DOHH2 (cell line): ENCODE results near the gene MB.

Experiments
- H3F3A ChIP-seq: fragments of 200-600 bp; sonication (generic), shearing (Covaris generic); 2 replicates; pipeline ENCODE4 v1.6.0; 2016; ENCODE audit warnings: antibody characterized with exemption, mild to moderate bottlenecking; ENCODE audit not compliant: control insufficient read depth, insufficient read depth
- H3K27ac ChIP-seq: fragments of 200-600 bp; sonication (generic); 2 replicates; pipeline ENCODE4 v1.5.1; 2014; ENCODE audit warnings: low read depth, mild to moderate bottlenecking, low read length, moderate library complexity
- H3K27me3 ChIP-seq: fragments of 200-600 bp; sonication (generic); 2 replicates; pipeline ENCODE4 v1.6.1; 2014; ENCODE audit warnings: mild to moderate bottlenecking, low read length, mixed read lengths; ENCODE audit not compliant: control insufficient read depth
- H3K36me3 ChIP-seq: fragments of 200-600 bp; sonication (generic); 2 replicates; pipeline ENCODE4 v1.6.1; 2014; ENCODE audit warnings: mild to moderate bottlenecking, low read length, moderate library complexity, mixed read lengths; ENCODE audit not compliant: control insufficient read depth
- H3K4me1 ChIP-seq: fragments of 200-600 bp; sonication (generic); 2 replicates; pipeline ENCODE4 v1.6.1; 2014; ENCODE audit warnings: mild to moderate bottlenecking, low read length, mixed read lengths; ENCODE audit not compliant: control insufficient read depth
- H3K4me2 ChIP-seq: fragments of 200-600 bp; sonication (generic); 2 replicates; pipeline ENCODE4 v1.6.0; 2014; ENCODE audit warnings: mild to moderate bottlenecking, low read length, moderate library complexity
- H3K4me3 ChIP-seq: fragments of 200-600 bp; sonication (generic); 2 replicates; pipeline ENCODE4 v1.5.1; 2014; ENCODE audit warnings: mild to moderate bottlenecking, low read length, mixed read lengths
- H3K79me2 ChIP-seq: fragments of 200-600 bp; sonication (generic); 2 replicates; pipeline ENCODE4 v1.6.1; 2014; ENCODE audit warnings: mild to moderate bottlenecking, low read length, mixed read lengths; ENCODE audit not compliant: control insufficient read depth
- H3K9me2 ChIP-seq: fragments of 200-600 bp; sonication (generic); replicated peaks from 2 replicates; pipeline ENCODE4 v1.6.1; 2014; ENCODE audit warnings: mild to moderate bottlenecking, low read length, mixed read lengths; ENCODE audit not compliant: control insufficient read depth
- H3K9me3 ChIP-seq: fragments of 200-600 bp; sonication (generic); 2 replicates; pipeline ENCODE4 v1.6.1; 2014; ENCODE audit warnings: antibody characterized with exemption, low read length, mixed read lengths; ENCODE audit not compliant: control insufficient read depth, insufficient read depth
- H4K20me1 ChIP-seq: fragments of 200-600 bp; sonication (generic); 2 replicates; pipeline ENCODE4 v1.6.0; 2014; ENCODE audit warnings: low read depth, mild to moderate bottlenecking, antibody characterized with exemption, low read length, moderate library complexity; ENCODE audit not compliant: control insufficient read depth, insufficient read depth
- CTCF ChIP-seq: fragments of 200-600 bp; sonication (generic); IDR thresholded peaks from one replicate; pipeline ENCODE4 v1.5.1; 2014; ENCODE audit warnings: antibody characterized with exemption, mild to moderate bottlenecking, low read depth, low read length; ENCODE audit not compliant: poor library complexity, severe bottlenecking
- EZH2phosphoT487 ChIP-seq: fragments of 200-600 bp; sonication (generic); IDR thresholded peaks from 2 replicates; pipeline ENCODE4 v1.6.1; 2017; ENCODE audit warnings: borderline replicate concordance, mild to moderate bottlenecking, antibody characterized with exemption, low read length, moderate library complexity, mixed read lengths

Gene MB

GRCh38 chr22:35638001-35638400 lies 20.9 kb upstream of the MB start:
- Histone ChIP-seq H4K20me1 (no peaks in the 10 kb centered on the region), H3K9me3 (no peaks in the 10 kb centered on the region), H3K27ac (no peak overlapping the region), H3K79me2 (no peaks in the 10 kb centered on the region), H3K36me3 (no peaks in the 10 kb centered on the region), H3K4me2 (no peak overlapping the region), H3K4me3 (no peak overlapping the region), H3K27me3 (no peaks in the 10 kb centered on the region), H3F3A (no peaks in the 10 kb centered on the region), H3K9me2 (no peaks in the 10 kb centered on the region), H3K4me1 (peaks cover 26% of the 10 kb centered on the region)
- TF ChIP-seq EZH2phosphoT487 (no peak), CTCF (no peak)

- Histone ChIP-seq H3K27ac (no peak overlapping the region), H4K20me1 (no peaks in the 10 kb centered on the region), H3K9me2 (no peaks in the 10 kb centered on the region), H3K4me1 (peaks cover 32% of the 10 kb centered on the region), H3K9me3 (no peaks in the 10 kb centered on the region), H3K4me3 (no peak overlapping the region), H3K4me2 (no peak overlapping the region), H3K27me3 (no peaks in the 10 kb centered on the region), H3K79me2 (no peaks in the 10 kb centered on the region), H3F3A (no peaks in the 10 kb centered on the region), H3K36me3 (no peaks in the 10 kb centered on the region)
- no peak for TF ChIP-seq EZH2phosphoT487
- no peak for TF ChIP-seq CTCF
Measured at GRCh38 chr22:35637254-35637653, 20.1 kb upstream of the MB start.

- TF ChIP-seq EZH2phosphoT487 (no peak), CTCF (no peak)
- peak overlapping the region; percentile 67 for H3K4me3 ChIP-seq
Measured at GRCh38 chr22:35634943-35635540, 17.9 kb upstream of the MB start.

More at GRCh38 chr22:35634943-35635540, 17.9 kb upstream of the MB start:
- peaks cover 5% of the 10 kb centered on the region; the same call in 1 of the 2 replicates for H3F3A ChIP-seq
- no peaks in the 10 kb centered on the region for H3K9me3 ChIP-seq
- no peaks in the 10 kb centered on the region for H3K79me2 ChIP-seq
- H4K20me1 ChIP-seq: no peaks in the 10 kb centered on the region
- H3K4me2 ChIP-seq: peak overlapping the region; percentile 78
- H3K36me3 ChIP-seq: no peaks in the 10 kb centered on the region
- H3K9me2 ChIP-seq: no peaks in the 10 kb centered on the region
- H3K27ac ChIP-seq: peak overlapping the region; percentile 33
- H3K4me1 ChIP-seq: peaks cover 43% of the 10 kb centered on the region
- no peaks in the 10 kb centered on the region for H3K27me3 ChIP-seq
